Right lobe of liver (tissue), 4 donors: ENCODE data around the gene ZBTB3.

Source experiments
- CTCF ChIP-seq, 4 donors: fragments of 200-600 bp in 3 of 4; fragments of 450-650 bp in 1 of 4; IDR thresholded peaks; one replicate each; pipeline versions ENCODE4 v1.5.1 to v1.8.0; 2016 to 2022; ENCODE audit warnings: antibody characterized with exemption in 4 of 4, mild to moderate bottlenecking in 2 of 4
- POLR2A ChIP-seq: fragments of 450-650 bp; IDR thresholded peaks from one replicate; pipeline ENCODE4 v1.6.1; 2017; ENCODE audit warnings: antibody characterized with exemption, mild to moderate bottlenecking
- donor health status: DM: no; HTN: no; CAD: no.
- donor health status: DM: no; HTN: no; CAD: no.
- donor health status: DM: no; HTN: yes; CAD: no.

GRCh38 chr11:62755086-62755615 lies 1.2 kb upstream of the ZBTB3 start:
- no peak for TF ChIP-seq CTCF (IDR thresholded peaks at IDR 0.05)
- TF ChIP-seq POLR2A: no peak
